CD4-positive, alpha-beta T cell treated with Interleukin-6 at 100 ng/mL for 8 hours (primary cell): ENCODE results near the gene MAZ.
"Not testable (repeated sequence)": the region's sequence is repeated elsewhere in the genome, so short reads cannot be mapped to it uniquely, and the experiment has no call there.

ENCODE experiments used
- DNase-seq: peaks from one replicate; pipeline ENCODE4 v3.0.0-alpha.2; 2020; ENCODE audit warnings: mixed read lengths, low spot score

MAZ gene

GRCh38 chr16:29806099-29806579 is at the start of gene MAZ:
Gene MAZ, plus strand, starts transcription at chr16:29806529. Its CDS starts 173 bp downstream, at chr16:29806702.
- DNase-seq, result no peak

GRCh38 chr16:29756654-29757053 is 49.7 kb upstream of the MAZ start:
- no peak for DNase-seq

GRCh38 chr16:29757086-29757485 is 49.2 kb upstream of the MAZ start:
- not testable (repeated sequence) for DNase-seq

GRCh38 chr16:29757950-29758466 is 48.3 kb upstream of the MAZ start:
- no peak for DNase-seq

- no peak for DNase-seq
These were observed 45.6 kb upstream of the MAZ start for GRCh38 chr16:29760567-29761279.

- DNase-seq, result not testable (repeated sequence)
These were observed 45.1 kb upstream of the MAZ start for GRCh38 chr16:29761280-29761651.

- no peak for DNase-seq
These were observed 44.4 kb upstream of the MAZ start for GRCh38 chr16:29761882-29762281.

GRCh38 chr16:29763326-29763725 is 43.0 kb upstream of the MAZ start:
- DNase-seq, result no peak

- DNase-seq, result no peak
These were observed 40.9 kb upstream of the MAZ start for GRCh38 chr16:29765167-29766032.

- DNase-seq, result no peak
These were observed 39.8 kb upstream of the MAZ start for GRCh38 chr16:29766571-29766970.

GRCh38 chr16:29767062-29767461 is 39.3 kb upstream of the MAZ start:
- no peak for DNase-seq

GRCh38 chr16:29769507-29769906 is 36.8 kb upstream of the MAZ start:
- no peak for DNase-seq

- no peak for DNase-seq
These were observed 35.9 kb upstream of the MAZ start for GRCh38 chr16:29770250-29770929.

- DNase-seq, result not testable (repeated sequence)
These were observed 34.0 kb upstream of the MAZ start for GRCh38 chr16:29772330-29772729.

- DNase-seq, result no peak
These were observed 31.6 kb upstream of the MAZ start for GRCh38 chr16:29774730-29775129.

- DNase-seq, result no peak
These were observed 30.5 kb upstream of the MAZ start for GRCh38 chr16:29775742-29776408.

GRCh38 chr16:29777576-29778350 is 28.6 kb upstream of the MAZ start, which contains the start of gene ZG16:
Gene ZG16, plus strand, starts transcription at chr16:29778256. Its CDS starts 1,011 bp downstream, at chr16:29779267.
- no peak for DNase-seq

- no peak for DNase-seq
These were observed 26.9 kb upstream of the MAZ start for GRCh38 chr16:29779474-29779873.

GRCh38 chr16:29783094-29783953 is 23.0 kb upstream of the MAZ start:
- DNase-seq, result not testable (repeated sequence)

- no peak for DNase-seq
These were observed 22.2 kb upstream of the MAZ start for GRCh38 chr16:29784157-29784556.
